ENCODE results near the gene RPS17.
A peak's percentile ranks its signal among the peaks of the same experiment; 100 is the strongest.

Gene RPS17

GRCh38 chr15:82545478-82545877, 5.2 kb upstream of the RPS17 start:
- Mint-ChIP-seq H3K36me3 (ENCODE audit: low read depth) (no peaks in the 10 kb centered on the region), H3K9me3 (no peaks in the 10 kb centered on the region), H3K27ac (no peak overlapping the region), H3K27me3 (ENCODE audit: low read depth) (peaks cover 3% of the 10 kb centered on the region), H3K4me1 (peaks cover 13% of the 10 kb centered on the region), H3K4me3 (no peak overlapping the region)
- TF ChIP-seq CTCF (IDR thresholded peaks at IDR 0.05; ENCODE audit: unreplicated experiment in 3 of 3): no peak

- H3K27me3 Mint-ChIP-seq (ENCODE audit: low read depth): peaks cover 3% of the 10 kb centered on the region
- no peak for TF ChIP-seq CTCF (IDR thresholded peaks at IDR 0.05; ENCODE audit: unreplicated experiment in 3 of 3)
- peaks cover 14% of the 10 kb centered on the region for H3K4me1 Mint-ChIP-seq
- H3K27ac Mint-ChIP-seq: peak overlapping the region in 1 of 3 experiments; percentile 60
- peak overlapping the region in 2 of 3 experiments; percentile 7 to 31 for H3K4me3 Mint-ChIP-seq
- H3K9me3 Mint-ChIP-seq: no peaks in the 10 kb centered on the region
- H3K36me3 Mint-ChIP-seq (ENCODE audit: low read depth): no peaks in the 10 kb centered on the region
Observed at GRCh38 chr15:82545002-82545401, 4.7 kb upstream of the RPS17 start.

- H3K4me3 Mint-ChIP-seq: no peak overlapping the region
- H3K4me1 Mint-ChIP-seq: peaks cover 14% of the 10 kb centered on the region
- H3K36me3 Mint-ChIP-seq (ENCODE audit: low read depth): no peaks in the 10 kb centered on the region
- H3K9me3 Mint-ChIP-seq: no peaks in the 10 kb centered on the region
- TF ChIP-seq CTCF (IDR thresholded peaks at IDR 0.05; ENCODE audit: unreplicated experiment in 3 of 3): no peak
- peaks cover 3% of the 10 kb centered on the region for H3K27me3 Mint-ChIP-seq (ENCODE audit: low read depth)
- no peak overlapping the region for H3K27ac Mint-ChIP-seq
Observed at GRCh38 chr15:82544431-82544830, 4.2 kb upstream of the RPS17 start.

GRCh38 chr15:82543160-82543559, 2.9 kb upstream of the RPS17 start:
- peaks cover 3% of the 10 kb centered on the region for H3K27me3 Mint-ChIP-seq (ENCODE audit: low read depth)
- peak overlapping the region; percentile 18 to 67 (median 24) for H3K27ac Mint-ChIP-seq
- H3K4me3 Mint-ChIP-seq: peak overlapping the region; percentile 63 to 83 (median 66)
- no peaks in the 10 kb centered on the region for H3K9me3 Mint-ChIP-seq
- H3K4me1 Mint-ChIP-seq: peaks cover 23% of the 10 kb centered on the region
- peaks cover 7% of the 10 kb centered on the region for H3K36me3 Mint-ChIP-seq (ENCODE audit: low read depth)
- no peak for TF ChIP-seq CTCF (IDR thresholded peaks at IDR 0.05; ENCODE audit: unreplicated experiment in 3 of 3)

- no peaks in the 10 kb centered on the region for H3K27me3 Mint-ChIP-seq (ENCODE audit: low read depth)
- no peak for TF ChIP-seq CTCF (IDR thresholded peaks at IDR 0.05; ENCODE audit: unreplicated experiment in 3 of 3)
- peaks cover 29% of the 10 kb centered on the region for H3K36me3 Mint-ChIP-seq (ENCODE audit: low read depth)
- H3K9me3 Mint-ChIP-seq: no peaks in the 10 kb centered on the region
- peaks cover 37% of the 10 kb centered on the region for H3K4me1 Mint-ChIP-seq
- peak overlapping the region; percentile 97 to 99 (median 98) for H3K4me3 Mint-ChIP-seq
- H3K27ac Mint-ChIP-seq: peak overlapping the region; percentile 97 to 99 (median 99)
Observed at GRCh38 chr15:82540984-82541431, 751 bp upstream of the RPS17 start.

- H3K9me3 Mint-ChIP-seq: no peaks in the 10 kb centered on the region
- H3K27me3 Mint-ChIP-seq (ENCODE audit: low read depth): no peaks in the 10 kb centered on the region
- H3K27ac Mint-ChIP-seq: peak overlapping the region; percentile 97 to 99 (median 99)
- peaks cover 38% of the 10 kb centered on the region for H3K36me3 Mint-ChIP-seq (ENCODE audit: low read depth)
- H3K4me1 Mint-ChIP-seq: peaks cover 37% of the 10 kb centered on the region
- no peak for TF ChIP-seq CTCF (IDR thresholded peaks at IDR 0.05; ENCODE audit: unreplicated experiment in 3 of 3)
- H3K4me3 Mint-ChIP-seq: peak overlapping the region; percentile 97 to 99 (median 98)
Observed at GRCh38 chr15:82539691-82540054, 584 bp downstream of the RPS17 start.

Measured in nephron (organoid).